HG03354 (cell line): Measurements from ENCODE around the gene CFAP251.

Experiments used
- ATAC-seq: cut with Tn5 transposase; IDR thresholded peaks from one replicate; pipeline ENCODE4 v1.9.1; 2021; ENCODE audit warnings: mild to moderate bottlenecking; ENCODE audit not compliant: unreplicated experiment, poor library complexity, severe bottlenecking

The CFAP251 gene

GRCh38 chr12:121992059-121992879, 73.9 kb downstream of the CFAP251 start:
- ATAC-seq = peak; percentile 75

DNA sequence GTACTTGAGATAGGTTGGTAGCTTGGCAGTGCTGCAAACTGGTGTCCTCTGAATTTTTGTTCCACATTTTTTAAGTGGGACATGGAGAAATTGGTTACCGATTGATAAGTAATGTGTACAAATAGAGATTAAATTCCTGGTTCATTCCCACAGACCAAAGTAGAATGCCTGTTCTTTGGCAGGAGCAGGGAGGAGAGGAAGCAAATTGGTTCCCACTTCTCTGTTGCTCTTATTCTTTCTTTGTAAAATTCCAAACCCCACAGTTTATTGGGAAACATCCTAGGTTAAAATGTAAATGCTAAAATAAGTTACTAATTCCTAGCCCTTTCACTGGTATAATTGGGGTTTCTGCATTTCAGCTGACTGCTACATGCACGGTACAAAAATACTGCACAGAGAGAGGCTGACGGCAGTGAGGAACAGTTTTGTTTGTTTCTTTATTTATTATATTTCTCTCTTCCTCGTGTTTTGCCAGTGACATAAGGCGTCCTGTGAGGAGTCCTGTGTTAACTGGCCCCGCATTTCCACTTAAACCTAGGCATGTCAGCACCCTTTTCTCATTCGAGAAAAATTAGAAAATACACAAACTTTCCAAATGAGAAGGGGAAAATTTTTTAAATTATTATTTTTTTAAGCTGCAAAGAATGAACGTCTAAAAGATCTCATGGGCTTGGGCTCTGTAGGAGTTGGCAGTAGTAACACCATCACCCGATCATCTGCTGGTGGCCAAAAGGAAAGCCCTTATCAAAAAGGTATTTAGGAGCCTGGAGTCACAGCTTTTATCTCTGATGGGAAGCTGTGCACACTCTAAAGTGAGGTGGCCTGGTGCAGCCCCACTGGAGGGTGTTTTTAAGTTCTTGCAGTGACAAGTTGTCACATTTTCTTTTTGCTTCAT, 77.9 kb downstream of the CFAP251 start:
- no peak for ATAC-seq

DNA sequence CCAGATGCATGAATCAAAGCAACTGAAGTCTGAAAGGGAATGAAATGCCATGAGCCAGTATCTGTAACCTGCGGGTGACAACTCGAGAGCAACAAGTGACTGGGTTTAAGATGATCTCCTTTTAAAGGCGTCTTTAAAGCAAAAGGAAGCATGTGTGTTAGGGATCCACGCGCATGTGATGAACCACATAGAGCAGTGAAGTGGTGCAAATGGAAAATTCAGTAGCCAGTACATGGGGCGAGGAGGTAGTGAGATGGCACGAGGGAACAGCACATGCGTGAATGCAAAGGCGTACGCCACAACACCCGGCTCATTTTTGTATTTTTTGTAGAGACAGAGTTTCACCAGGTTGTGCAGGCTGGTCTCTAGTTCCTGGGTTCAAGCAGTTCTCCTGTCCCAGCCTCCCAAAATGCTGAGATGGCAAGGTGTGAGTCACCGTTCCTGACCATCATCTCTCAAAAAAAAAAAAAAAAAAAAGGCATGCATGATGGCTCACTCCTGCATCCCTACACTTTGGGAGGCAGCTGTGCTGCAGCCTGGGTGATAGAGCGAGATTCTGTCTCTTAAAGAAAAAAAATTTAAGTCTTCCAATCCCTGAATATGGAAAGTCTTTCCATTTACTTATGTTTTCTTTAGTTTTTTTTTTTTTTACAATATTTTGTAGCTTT, 78.7 kb downstream of the CFAP251 start:
- ATAC-seq = no peak

GRCh38 chr12:122001466-122002209, 83.2 kb downstream of the CFAP251 start:
- no peak for ATAC-seq

GRCh38 chr12:122003651-122004611, 85.5 kb downstream of the CFAP251 start:
- peak; percentile 68 for ATAC-seq

- peak; percentile 4 for ATAC-seq
Measured at GRCh38 chr12:122004633-122005071, 86.3 kb downstream of the CFAP251 start.

- ATAC-seq = no peak
Measured at GRCh38 chr12:122005252-122005776, 86.9 kb downstream of the CFAP251 start.

GRCh38 chr12:122006186-122006926, 88.0 kb downstream of the CFAP251 start:
- ATAC-seq = no peak

GRCh38 chr12:122009741-122010140, 91.3 kb downstream of the CFAP251 start:
- ATAC-seq = no peak

- no peak for ATAC-seq
Measured at GRCh38 chr12:122012184-122012583, 93.8 kb downstream of the CFAP251 start.

GRCh38 chr12:122013136-122013535, 94.7 kb downstream of the CFAP251 start:
- no peak for ATAC-seq

DNA sequence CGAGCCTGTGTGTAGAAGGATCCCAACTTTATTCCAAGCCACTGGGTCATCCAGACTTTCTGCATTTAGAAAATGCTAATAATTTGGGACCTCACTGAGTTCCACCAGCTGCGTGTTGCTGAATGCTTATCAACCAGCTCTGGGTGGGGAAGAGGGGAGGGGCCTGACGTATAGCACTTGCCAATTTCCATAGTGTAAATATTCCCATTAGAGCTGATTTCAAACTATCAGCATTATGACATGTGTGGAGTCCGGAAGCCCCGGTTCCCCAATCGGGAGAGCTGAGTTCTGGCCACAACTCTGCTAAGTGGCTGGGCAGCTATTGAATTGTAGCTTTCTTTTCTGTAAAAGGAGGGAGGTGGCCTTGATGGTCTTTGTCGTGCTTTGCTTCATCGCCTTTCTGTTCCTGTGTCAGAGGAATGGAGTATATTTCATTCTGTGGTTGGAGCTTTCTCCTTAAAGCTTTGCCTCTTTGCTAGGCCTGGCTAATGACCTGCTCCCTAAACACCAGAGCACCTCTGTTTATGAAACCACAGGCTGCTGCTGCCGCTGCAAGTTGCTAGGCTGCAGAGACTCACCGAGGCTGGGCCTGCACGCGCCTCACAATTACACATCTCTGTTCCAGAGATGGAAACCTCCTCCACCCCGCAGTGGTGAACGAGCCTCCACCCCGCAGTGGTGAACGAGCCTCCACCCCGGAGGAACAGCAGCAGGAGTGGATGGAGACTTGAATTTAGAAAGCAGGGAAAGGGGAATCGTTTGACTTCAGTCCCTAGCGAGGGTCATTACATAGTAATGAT, 95.6 kb downstream of the CFAP251 start:
- no peak for ATAC-seq

- no peak for ATAC-seq
Measured at GRCh38 chr12:122014781-122015180, 96.4 kb downstream of the CFAP251 start.

DNA sequence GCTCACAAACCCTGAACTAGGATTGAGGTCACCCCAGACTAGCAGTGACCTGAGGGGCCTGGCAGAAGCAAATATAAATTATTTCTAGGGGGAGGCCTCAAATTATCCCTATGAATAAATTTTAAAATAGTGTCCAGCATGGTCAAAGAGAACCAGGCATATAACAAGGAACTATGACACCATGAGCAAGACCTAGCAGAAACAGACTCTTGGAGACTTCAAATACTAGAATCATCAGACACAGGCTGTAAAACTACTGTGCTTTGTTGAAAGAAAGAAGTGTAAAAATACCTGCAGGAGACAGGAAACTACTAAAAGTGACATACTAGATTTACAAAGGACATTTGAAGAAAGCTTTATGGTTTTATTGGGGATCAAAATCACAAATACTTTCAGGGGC, 100.1 kb downstream of the CFAP251 start:
- ATAC-seq = no peak

- ATAC-seq = no peak
Measured at GRCh38 chr12:122018937-122019336, 100.5 kb downstream of the CFAP251 start.

DNA sequence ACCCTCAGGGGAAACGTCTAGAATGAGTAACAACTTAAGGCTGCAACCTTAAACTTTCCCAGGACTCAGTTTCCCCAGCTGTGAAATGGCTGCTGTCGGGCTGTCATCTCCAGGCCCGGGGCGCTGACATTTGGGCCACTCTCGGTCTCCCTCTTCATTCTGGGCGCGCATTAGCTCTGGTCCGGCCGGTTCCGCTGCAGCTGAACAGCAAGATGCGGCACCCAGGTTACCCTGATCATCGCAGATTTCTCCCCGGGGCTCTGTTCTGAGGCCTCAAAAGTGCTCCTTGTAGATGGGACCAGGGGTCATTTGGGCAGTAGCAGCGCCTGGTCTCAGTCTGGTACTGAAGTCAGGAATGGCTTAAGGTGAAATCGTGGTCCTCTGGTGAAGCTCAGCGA, 102.4 kb downstream of the CFAP251 start:
- no peak for ATAC-seq
